HepG2 (cell line): Measurements from ENCODE around the gene SNPH.

Experiments used
- HDAC2 ChIP-seq: sonication (generic); formaldehyde crosslinking; IDR thresholded peaks from 2 replicates; pipeline ENCODE4 v1.4.0; 2020; ENCODE audit warnings: missing genetic modification reagents
- KDM4B ChIP-seq: sonication (generic); formaldehyde crosslinking; IDR thresholded peaks from 2 replicates; pipeline ENCODE4 v1.4.0; 2020; ENCODE audit warnings: missing genetic modification reagents
- MXI1 ChIP-seq: IDR thresholded peaks from 3 replicates; pipeline ENCODE4 v1.6.1; 2012; ENCODE audit warnings: low read depth, low read length, inconsistent platforms, borderline replicate concordance
- TGIF2 ChIP-seq: IDR thresholded peaks from 2 replicates; pipeline ENCODE4 v1.6.1; 2016; ENCODE audit warnings: control low read depth, missing compliant biosample characterization
- ZNF362 ChIP-seq: sonication (generic); formaldehyde crosslinking; IDR thresholded peaks from 2 replicates; pipeline ENCODE4 v1.4.0; 2020; ENCODE audit warnings: missing genetic modification reagents, mild to moderate bottlenecking, borderline replicate concordance
- ZNF687 ChIP-seq: sonication (generic); formaldehyde crosslinking; IDR thresholded peaks from 2 replicates; pipeline ENCODE4 v1.5.1; 2020; ENCODE audit warnings: mild to moderate bottlenecking, missing genetic modification reagents, moderate library complexity
- ZNF772 ChIP-seq: sonication (generic); formaldehyde crosslinking; IDR thresholded peaks from 2 replicates; pipeline ENCODE4 v1.5.0; 2020; ENCODE audit warnings: mild to moderate bottlenecking, missing genetic modification reagents
- TF ChIP-seq, protein P1 (sequence below): sonication (generic); formaldehyde crosslinking; IDR thresholded peaks from 2 replicates; pipeline ENCODE4 v1.5.0; 2020; ENCODE audit warnings: mild to moderate bottlenecking, missing genetic modification reagents, moderate library complexity

DNA sequence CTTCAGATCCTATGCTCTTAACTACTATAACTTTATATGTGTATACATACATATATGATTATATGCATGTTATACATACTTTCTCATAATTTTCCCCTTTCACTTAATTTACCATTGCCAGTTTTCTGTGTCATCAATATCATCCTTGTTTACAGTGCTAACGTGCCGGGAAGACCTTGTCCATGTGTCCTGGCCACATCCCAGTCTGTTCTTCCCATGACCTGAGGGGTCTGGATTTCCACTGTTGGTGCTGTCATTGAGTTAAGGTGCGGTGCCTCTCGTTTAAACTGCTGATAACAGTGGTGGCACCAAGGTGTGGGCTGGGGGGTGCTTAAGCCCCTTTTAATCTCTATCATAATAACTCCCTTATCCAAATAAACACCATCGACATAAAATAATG, 71.3 kb downstream of the SNPH start:
- TF ChIP-seq, protein P1, sequence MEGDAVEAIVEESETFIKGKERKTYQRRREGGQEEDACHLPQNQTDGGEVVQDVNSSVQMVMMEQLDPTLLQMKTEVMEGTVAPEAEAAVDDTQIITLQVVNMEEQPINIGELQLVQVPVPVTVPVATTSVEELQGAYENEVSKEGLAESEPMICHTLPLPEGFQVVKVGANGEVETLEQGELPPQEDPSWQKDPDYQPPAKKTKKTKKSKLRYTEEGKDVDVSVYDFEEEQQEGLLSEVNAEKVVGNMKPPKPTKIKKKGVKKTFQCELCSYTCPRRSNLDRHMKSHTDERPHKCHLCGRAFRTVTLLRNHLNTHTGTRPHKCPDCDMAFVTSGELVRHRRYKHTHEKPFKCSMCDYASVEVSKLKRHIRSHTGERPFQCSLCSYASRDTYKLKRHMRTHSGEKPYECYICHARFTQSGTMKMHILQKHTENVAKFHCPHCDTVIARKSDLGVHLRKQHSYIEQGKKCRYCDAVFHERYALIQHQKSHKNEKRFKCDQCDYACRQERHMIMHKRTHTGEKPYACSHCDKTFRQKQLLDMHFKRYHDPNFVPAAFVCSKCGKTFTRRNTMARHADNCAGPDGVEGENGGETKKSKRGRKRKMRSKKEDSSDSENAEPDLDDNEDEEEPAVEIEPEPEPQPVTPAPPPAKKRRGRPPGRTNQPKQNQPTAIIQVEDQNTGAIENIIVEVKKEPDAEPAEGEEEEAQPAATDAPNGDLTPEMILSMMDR: no peak
- no peak for TF ChIP-seq ZNF362 (CRISPR knock-in tag)
- no peak for TF ChIP-seq MXI1
- no peak for TF ChIP-seq KDM4B (CRISPR knock-in tag)
- no peak for TF ChIP-seq TGIF2 (CRISPR knock-in tag)
- no peak for TF ChIP-seq HDAC2 (CRISPR knock-in tag)
- no peak for TF ChIP-seq ZNF687 (CRISPR knock-in tag)
- TF ChIP-seq ZNF772: no peak
